CD4-positive, CD25-positive, alpha-beta regulatory T cell (primary cell): Measurements from ENCODE around the gene LMAN2. TPM values are rescaled to one million over a fixed set of nuclear protein-coding genes. Genes with fewer than 3 reads are reported as not detected.

Experiments
- ATAC-seq, 2 donors: fragments of 150-1000 bp; cut with Tn5 transposase; one replicate each; pipeline ENCODE4 v1.10.0; 2021; ENCODE audit warnings: low read depth in 2 of 2, moderate number of reproducible peaks in 2 of 2, moderate library complexity in 1 of 2
- DNase-seq, 3 donors: peaks; one replicate each; pipeline versions ENCODE4 v3.0.0 to v3.0.0-alpha.2; 2012 to 2022; ENCODE audit warnings: mixed read lengths in 1 of 3
- H3K27ac ChIP-seq: one replicate; pipeline ENCODE4 v1.7.0; 2013; ENCODE audit warnings: mild to moderate bottlenecking, low read length; ENCODE audit not compliant: insufficient read depth, poor library complexity, severe bottlenecking
- H3K27me3 ChIP-seq: one replicate; pipeline ENCODE4 v1.7.0; 2013; ENCODE audit warnings: low read length; ENCODE audit not compliant: control insufficient read depth, insufficient read depth
- H3K36me3 ChIP-seq: one replicate; pipeline ENCODE4 v1.7.0; 2013; ENCODE audit warnings: mild to moderate bottlenecking, low read length, moderate library complexity; ENCODE audit not compliant: control insufficient read depth, insufficient read depth
- H3K4me1 ChIP-seq: 2 replicates; pipeline ENCODE4 v1.7.0; 2013; ENCODE audit warnings: mild to moderate bottlenecking, low read length; ENCODE audit not compliant: insufficient read depth, control insufficient read depth, poor library complexity, severe bottlenecking
- H3K4me3 ChIP-seq: one replicate; pipeline ENCODE4 v1.7.0; 2013; ENCODE audit warnings: low read depth, mild to moderate bottlenecking, low read length, moderate library complexity
- H3K9me3 ChIP-seq, 2 experiments: 1 replicate in 1 of 2; 2 replicates in 1 of 2; pipeline ENCODE4 v1.7.0; 2013; ENCODE audit warnings: low read length in 2 of 2, mild to moderate bottlenecking in 1 of 2, moderate library complexity in 1 of 2; ENCODE audit not compliant: control insufficient read depth in 2 of 2
- H3K27ac Mint-ChIP-seq, 3 donors: one replicate each; pipeline ENCODE4 v1.8.0; 2020 to 2022; ENCODE audit warnings: mild to moderate bottlenecking in 3 of 3, mixed read lengths in 3 of 3, moderate library complexity in 2 of 3
- H3K27me3 Mint-ChIP-seq: one replicate; pipeline ENCODE4 v1.8.0; 2022; ENCODE audit warnings: mild to moderate bottlenecking, mixed read lengths
- H3K36me3 Mint-ChIP-seq: one replicate; pipeline ENCODE4 v1.8.0; 2020; ENCODE audit warnings: mixed read lengths
- H3K4me1 Mint-ChIP-seq, 4 donors: one replicate each; pipeline ENCODE4 v1.8.0; 2020 to 2022; ENCODE audit warnings: mixed read lengths in 4 of 4, mild to moderate bottlenecking in 1 of 4
- H3K4me3 Mint-ChIP-seq, 4 donors: one replicate each; pipeline ENCODE4 v1.8.0; 2020 to 2022; ENCODE audit warnings: mild to moderate bottlenecking in 4 of 4, mixed read lengths in 4 of 4, moderate library complexity in 3 of 4
- H3K9me3 Mint-ChIP-seq, 7 donors: one replicate each; pipeline ENCODE4 v1.8.0; 2020 to 2022; ENCODE audit warnings: mixed read lengths in 7 of 7, mild to moderate bottlenecking in 3 of 7, moderate library complexity in 2 of 7
- polyA plus RNA-seq, 4 donors: library from polyadenylated mRNA; unstranded; fragments of 300-500 nt; fragmentation: Illumina TruSeq; gene quantifications; one replicate each; pipeline ENCODE4 v1.2.3, GENCODE V29; 2021
- total RNA-seq: library from RNA; stranded (reverse); gene quantifications from one replicate; pipeline ENCODE4 v1.2.3, GENCODE V29; 2022

LMAN2 gene
- total and polyA plus RNA-seq, 5 donors from 2014 or later = 77.9 to 289 (median 237) TPM

DNA sequence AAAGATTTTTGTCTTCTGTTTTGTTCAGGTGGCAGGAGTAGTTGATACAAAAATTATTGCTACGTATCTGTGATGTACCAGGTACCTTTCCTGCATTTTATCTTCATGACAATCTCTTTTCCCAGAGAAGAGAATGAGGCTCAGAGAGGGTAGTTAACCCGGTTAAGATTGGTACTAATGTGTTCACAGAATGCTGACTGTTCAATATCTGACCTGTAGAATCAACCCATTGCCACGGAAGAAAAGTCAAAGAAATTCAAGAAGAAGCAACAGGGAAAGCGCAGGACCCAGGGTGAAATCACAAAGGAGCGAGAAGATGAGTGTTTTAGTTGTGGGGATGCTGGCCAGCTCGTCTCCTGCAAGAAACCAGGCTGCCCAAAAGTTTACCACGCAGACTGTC is 59.7 kb downstream of the LMAN2 start:
- H3K36me3 ChIP-seq = peaks cover 78% of the 10 kb centered on the region
- no peaks in the 10 kb centered on the region for H3K9me3 ChIP-seq
- H3K27ac Mint-ChIP-seq = peak overlapping the region in 2 of 3 donors; percentile 1 to 61
- H3K9me3 Mint-ChIP-seq = peaks cover 0 to 3% (median 0%) of the 10 kb centered on the region in 7 donors
- DNase-seq = no peak
- H3K27me3 ChIP-seq = no peaks in the 10 kb centered on the region
- ATAC-seq = no peak
- H3K4me1 ChIP-seq = peaks cover 13% of the 10 kb centered on the region
- peaks cover 12 to 16% (median 14%) of the 10 kb centered on the region in 4 donors for H3K4me1 Mint-ChIP-seq
- no peak overlapping the region for H3K4me3 Mint-ChIP-seq
- no peaks in the 10 kb centered on the region for H3K27me3 Mint-ChIP-seq
- no peak overlapping the region for H3K4me3 ChIP-seq
- peaks cover 45% of the 10 kb centered on the region for H3K36me3 Mint-ChIP-seq
- no peak overlapping the region for H3K27ac ChIP-seq

DNA sequence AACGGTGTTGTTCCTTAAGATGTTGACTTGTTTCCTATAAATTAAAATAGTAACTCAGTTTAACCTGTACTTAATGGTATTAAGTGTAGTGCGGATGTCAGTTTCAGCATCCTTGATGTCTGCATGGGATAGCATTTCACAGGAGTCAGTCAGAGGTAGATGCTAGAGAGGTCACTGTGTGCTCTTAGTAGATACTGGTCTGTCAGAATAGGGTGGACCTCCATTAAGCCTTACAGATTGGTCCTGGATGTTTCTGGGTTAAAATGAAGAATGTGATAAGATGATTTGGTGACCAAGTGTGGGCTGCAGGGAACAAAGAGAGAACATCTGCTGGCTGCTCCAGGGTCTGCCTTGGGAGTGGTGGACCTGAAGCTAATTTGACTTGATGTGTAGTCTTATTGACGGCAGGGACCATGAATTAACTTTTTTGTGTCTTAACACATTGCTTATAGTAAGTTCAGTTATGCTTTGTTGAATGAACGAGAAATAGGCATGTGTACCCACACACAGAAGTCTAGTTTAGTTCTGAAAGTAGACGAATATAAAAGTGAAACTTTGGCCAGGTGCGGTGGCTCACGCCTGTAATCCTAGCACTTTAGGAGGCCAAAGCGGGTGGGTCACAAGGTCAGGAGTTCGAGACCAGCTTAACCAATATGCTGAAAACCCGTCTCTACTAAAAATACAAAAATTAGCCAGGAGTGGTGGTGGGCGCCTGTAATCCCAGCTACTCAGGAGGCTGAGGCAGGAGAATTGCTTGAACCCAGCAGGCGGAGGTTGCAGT is 60.5 kb downstream of the LMAN2 start:
- H3K4me1 Mint-ChIP-seq = peaks cover 4 to 10% (median 8%) of the 10 kb centered on the region in 4 donors
- H3K4me3 ChIP-seq = no peak overlapping the region
- H3K9me3 ChIP-seq = no peaks in the 10 kb centered on the region
- no peak for ATAC-seq
- peaks cover 0 to 3% (median 0%) of the 10 kb centered on the region in 7 donors for H3K9me3 Mint-ChIP-seq
- peaks cover 5% of the 10 kb centered on the region for H3K4me1 ChIP-seq
- no peak overlapping the region for H3K27ac Mint-ChIP-seq
- no peak for DNase-seq
- no peaks in the 10 kb centered on the region for H3K27me3 Mint-ChIP-seq
- no peak overlapping the region for H3K27ac ChIP-seq
- H3K36me3 Mint-ChIP-seq = peaks cover 40% of the 10 kb centered on the region
- H3K4me3 Mint-ChIP-seq = no peak overlapping the region
- no peaks in the 10 kb centered on the region for H3K27me3 ChIP-seq
- H3K36me3 ChIP-seq = peaks cover 82% of the 10 kb centered on the region

DNA sequence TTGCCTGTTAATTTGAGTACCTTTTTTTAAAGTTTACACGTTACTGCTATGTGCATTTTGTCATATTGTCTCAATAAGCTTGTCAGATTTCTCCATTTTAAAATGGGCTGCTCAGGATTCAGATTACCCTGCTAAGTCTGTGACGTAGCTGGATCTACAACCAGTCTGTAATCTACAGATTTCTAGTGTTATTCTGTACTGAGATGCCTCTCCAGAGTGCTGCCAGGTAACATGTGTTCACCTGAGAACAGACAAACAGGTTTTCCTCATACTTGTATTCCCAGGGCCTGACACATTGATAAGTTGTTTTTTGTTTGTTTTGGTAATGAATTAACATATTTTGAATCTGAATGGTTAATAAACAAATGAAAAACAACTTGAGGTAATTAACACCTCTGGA is 63.3 kb downstream of the LMAN2 start:
- Histone ChIP-seq H3K36me3 (peaks cover 81% of the 10 kb centered on the region), H3K27me3 (no peaks in the 10 kb centered on the region), H3K4me1 (no peaks in the 10 kb centered on the region), H3K9me3 (no peaks in the 10 kb centered on the region), H3K4me3 (no peak overlapping the region), H3K27ac (no peak overlapping the region)
- Mint-ChIP-seq H3K4me3 (no peak overlapping the region), H3K36me3 (peaks cover 37% of the 10 kb centered on the region), H3K27ac (peak overlapping the region in 1 of 3 donors; percentile 38), H3K4me1 (peaks cover 0 to 3% (median 0%) of the 10 kb centered on the region in 4 donors), H3K9me3 (peaks cover 0 to 3% (median 0%) of the 10 kb centered on the region in 7 donors), H3K27me3 (no peaks in the 10 kb centered on the region)
- no peak for ATAC-seq
- DNase-seq = no peak

Other genes with a start within 250 kb of the LMAN2 start
- 125 TPM for gene NSD1, start 217.9 kb downstream of the LMAN2 start, total RNA-seq
- gene NSD1, start 217.9 kb downstream of the LMAN2 start, polyA plus RNA-seq = 10 to 100 TPM; 25.9 to 48.6 (median 37.3) TPM
- gene RAB24, start 47.9 kb downstream of the LMAN2 start, total RNA-seq = 15.3 TPM
- gene RAB24, start 47.9 kb downstream of the LMAN2 start, polyA plus RNA-seq = 10 to 100 TPM in 2 of 4 donors, 1 to 10 TPM in 2; 5.1 to 12.8 (median 10.1) TPM
- gene PRELID1, start 47.9 kb downstream of the LMAN2 start, total RNA-seq = 60.6 TPM
- gene PRELID1, start 47.9 kb downstream of the LMAN2 start, polyA plus RNA-seq = 100 to 1,000 TPM; 185 to 210 (median 192) TPM
- gene MXD3, start 39.8 kb downstream of the LMAN2 start, total RNA-seq = 8.7 TPM
- gene MXD3, start 39.8 kb downstream of the LMAN2 start, polyA plus RNA-seq = 1 to 10 TPM in 1 of 4 donors, under 1 TPM in 3; 0.36 to 2.8 (median 0.84) TPM
- 93.3 TPM for gene RGS14, start 6.3 kb upstream of the LMAN2 start, total RNA-seq
- gene RGS14, start 6.3 kb upstream of the LMAN2 start, polyA plus RNA-seq = 10 to 100 TPM; 40.1 to 59.8 (median 52.7) TPM
- gene SLC34A1, start 32.8 kb upstream of the LMAN2 start, total RNA-seq = 0.20 TPM
- gene SLC34A1, start 32.8 kb upstream of the LMAN2 start, polyA plus RNA-seq = not detected
- gene PFN3, start 49.0 kb upstream of the LMAN2 start, total RNA-seq = not detected
- gene PFN3, start 49.0 kb upstream of the LMAN2 start, polyA plus RNA-seq = not detected
- gene F12, start 57.9 kb upstream of the LMAN2 start, total RNA-seq = 0.35 TPM
- gene F12, start 57.9 kb upstream of the LMAN2 start, polyA plus RNA-seq = under 1 TPM in 3 of 4 donors, not detected in 1; 0.16 to 0.94 (median 0.20) TPM
- gene GRK6, start 75.0 kb upstream of the LMAN2 start, total RNA-seq = 228 TPM
- 100 to 1,000 TPM in 2 of 4 donors, 10 to 100 TPM in 2; 79.2 to 127 (median 96.0) TPM for gene GRK6, start 75.0 kb upstream of the LMAN2 start, polyA plus RNA-seq
- gene PRR7, start 95.1 kb upstream of the LMAN2 start, total RNA-seq = 21.8 TPM
- gene PRR7, start 95.1 kb upstream of the LMAN2 start, polyA plus RNA-seq = 10 to 100 TPM; 10.2 to 17.0 (median 11.7) TPM
- 2.3 TPM for gene DBN1, start 122.0 kb upstream of the LMAN2 start, total RNA-seq
- under 1 TPM in 1 of 4 donors, not detected in 3; 0.13 TPM for gene DBN1, start 122.0 kb upstream of the LMAN2 start, polyA plus RNA-seq
- gene PDLIM7, start 145.9 kb upstream of the LMAN2 start, total RNA-seq = 7.8 TPM
- 1 to 10 TPM; 1.6 to 2.7 (median 2.5) TPM for gene PDLIM7, start 145.9 kb upstream of the LMAN2 start, polyA plus RNA-seq
- gene DOK3, start 158.2 kb upstream of the LMAN2 start, total RNA-seq = 1.5 TPM
- under 1 TPM in 2 of 4 donors, not detected in 2; 0.13 to 0.17 TPM for gene DOK3, start 158.2 kb upstream of the LMAN2 start, polyA plus RNA-seq
- 73.2 TPM for gene DDX41, start 165.3 kb upstream of the LMAN2 start, total RNA-seq
- 10 to 100 TPM; 41.8 to 48.9 (median 46.0) TPM for gene DDX41, start 165.3 kb upstream of the LMAN2 start, polyA plus RNA-seq
- gene FAM193B, start 202.9 kb upstream of the LMAN2 start, total RNA-seq = 179 TPM
- gene FAM193B, start 202.9 kb upstream of the LMAN2 start, polyA plus RNA-seq = 1 to 10 TPM; 2.8 to 4.1 (median 3.5) TPM
- 63.2 TPM for gene TMED9, start 240.5 kb upstream of the LMAN2 start, total RNA-seq
- 100 to 1,000 TPM in 2 of 4 donors, 10 to 100 TPM in 2; 83.7 to 141 (median 108) TPM for gene TMED9, start 240.5 kb upstream of the LMAN2 start, polyA plus RNA-seq
- gene B4GALT7, start 248.5 kb upstream of the LMAN2 start, total RNA-seq = 24.2 TPM
- gene B4GALT7, start 248.5 kb upstream of the LMAN2 start, polyA plus RNA-seq = 10 to 100 TPM; 18.3 to 19.5 (median 18.5) TPM